ES-I3 (cell line): Measurements from ENCODE around the gene LRRC31.

ENCODE experiments used
- H3K36me3 ChIP-seq: 2 replicates; pipeline ENCODE4 v1.6.1; 2013; ENCODE audit warnings: mild to moderate bottlenecking, low read length, control low read depth, moderate library complexity; ENCODE audit not compliant: insufficient read depth
- H3K4me1 ChIP-seq: 2 replicates; pipeline ENCODE4 v1.6.1; 2013; ENCODE audit warnings: mild to moderate bottlenecking, control low read depth, low read length; ENCODE audit not compliant: insufficient read depth
- H3K9ac ChIP-seq: 2 replicates; pipeline ENCODE4 v1.6.1; 2013; ENCODE audit warnings: low read depth, mild to moderate bottlenecking, low read length, moderate library complexity
- H3K9me3 ChIP-seq: 2 replicates; pipeline ENCODE4 v1.6.1; 2013; ENCODE audit warnings: mild to moderate bottlenecking, low read length, moderate library complexity; ENCODE audit not compliant: control insufficient read depth, insufficient read depth

The LRRC31 gene

DNA sequence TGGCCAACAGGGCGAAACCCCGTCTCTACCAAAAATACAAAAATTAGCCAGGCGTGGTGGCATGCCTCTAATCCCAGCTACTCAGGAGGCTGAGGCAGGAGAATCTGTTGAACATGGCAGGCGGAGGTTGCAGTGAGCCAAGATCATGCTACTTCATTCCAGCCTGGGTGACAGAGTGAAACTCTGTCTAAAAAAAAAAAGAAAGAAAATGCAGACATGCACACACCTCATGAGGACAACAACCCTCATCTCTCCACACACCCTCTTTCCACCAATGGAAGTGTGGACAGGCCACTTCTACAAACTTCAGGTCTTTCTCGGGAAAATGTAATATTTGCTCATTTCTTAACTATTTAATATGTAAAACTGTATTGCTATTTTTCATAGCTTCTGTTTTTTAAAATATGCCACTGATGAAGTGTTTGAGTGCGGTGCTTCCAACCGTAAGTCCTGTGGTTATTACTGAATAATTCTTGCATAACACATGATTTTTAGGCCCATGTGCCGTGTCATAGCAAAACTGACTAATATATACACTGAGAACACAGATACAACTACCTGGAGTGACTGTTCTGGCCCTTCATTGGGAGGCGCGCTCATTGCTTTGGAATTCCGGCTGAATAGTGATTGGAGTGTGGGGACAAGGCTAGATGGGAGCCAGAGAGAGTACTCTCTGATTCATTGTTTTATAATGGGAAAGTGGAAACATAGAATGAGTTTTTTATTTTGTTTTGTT lies 23.1 kb downstream of the LRRC31 start:
- Histone ChIP-seq H3K9me3 (peaks cover 4% of the 10 kb centered on the region; the same call in 1 of the 2 replicates), H3K36me3 (no peaks in the 10 kb centered on the region), H3K9ac (no peak overlapping the region), H3K4me1 (peaks cover 10% of the 10 kb centered on the region; the same call in 1 of the 2 replicates)

DNA sequence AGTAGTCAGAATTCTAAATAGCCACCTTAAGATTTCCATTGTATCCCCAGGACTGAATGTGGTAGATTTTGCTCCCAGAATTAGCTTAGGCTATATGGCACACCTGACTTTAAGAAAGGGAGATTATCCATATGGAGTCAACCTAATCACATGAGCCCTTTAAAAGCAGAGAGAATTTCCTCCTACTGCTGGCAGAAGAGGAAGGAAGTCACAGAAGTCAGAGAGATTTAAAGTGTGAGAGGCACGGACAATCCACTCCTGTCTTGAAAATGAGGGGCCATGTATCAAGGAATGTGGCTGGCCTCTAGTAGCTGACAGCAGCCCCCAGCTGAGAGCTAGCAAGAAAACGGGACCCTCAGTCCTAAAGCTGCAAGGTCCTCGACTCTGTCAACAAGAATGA lies 26.8 kb downstream of the LRRC31 start:
- H3K36me3 ChIP-seq = no peaks in the 10 kb centered on the region
- peaks cover 10% of the 10 kb centered on the region for H3K4me1 ChIP-seq
- peaks cover 4% of the 10 kb centered on the region; the same call in 1 of the 2 replicates for H3K9me3 ChIP-seq
- no peak overlapping the region for H3K9ac ChIP-seq

- Histone ChIP-seq H3K9ac (no peak overlapping the region), H3K9me3 (peaks cover 4% of the 10 kb centered on the region; the same call in 1 of the 2 replicates), H3K4me1 (peaks cover 9% of the 10 kb centered on the region), H3K36me3 (no peaks in the 10 kb centered on the region)
These were observed 28.6 kb downstream of the LRRC31 start for GRCh38 chr3:169841171-169841570.

DNA sequence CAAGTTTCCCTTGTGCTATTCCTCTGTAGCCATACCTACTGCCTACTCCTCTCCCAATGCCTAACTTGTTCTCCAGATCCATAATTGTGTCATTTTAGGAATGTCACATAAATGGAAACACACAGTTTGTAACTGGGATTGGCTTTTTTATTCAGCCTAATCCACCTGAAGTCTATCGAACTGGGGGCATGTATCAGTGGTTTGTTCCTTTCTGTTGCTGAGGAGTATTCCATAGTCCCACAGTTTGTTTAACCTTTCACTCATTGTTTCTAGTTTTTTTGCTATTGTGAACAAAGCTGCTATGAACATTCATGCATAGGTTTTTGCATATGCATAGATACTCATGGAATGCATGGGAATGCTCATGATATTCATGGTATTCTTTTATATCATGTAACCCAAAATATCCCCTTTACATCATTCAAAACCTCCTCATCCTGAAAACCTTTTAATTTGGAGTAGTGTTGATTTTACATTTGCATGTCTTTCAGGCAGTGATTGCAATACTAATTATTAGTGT lies 31.2 kb downstream of the LRRC31 start:
- H3K9me3 ChIP-seq = peaks cover 4% of the 10 kb centered on the region; the same call in 1 of the 2 replicates
- no peak overlapping the region for H3K9ac ChIP-seq
- peaks cover 10% of the 10 kb centered on the region for H3K4me1 ChIP-seq
- H3K36me3 ChIP-seq = no peaks in the 10 kb centered on the region

- H3K9ac ChIP-seq = no peak overlapping the region
- H3K36me3 ChIP-seq = no peaks in the 10 kb centered on the region
- H3K4me1 ChIP-seq = peaks cover 10% of the 10 kb centered on the region
- no peaks in the 10 kb centered on the region for H3K9me3 ChIP-seq
These were observed 32.8 kb downstream of the LRRC31 start for GRCh38 chr3:169836942-169837275.

- Histone ChIP-seq H3K36me3 (no peaks in the 10 kb centered on the region), H3K9ac (no peak overlapping the region), H3K4me1 (peaks cover 10% of the 10 kb centered on the region), H3K9me3 (no peaks in the 10 kb centered on the region)
These were observed 33.4 kb downstream of the LRRC31 start for GRCh38 chr3:169836078-169836941.

DNA sequence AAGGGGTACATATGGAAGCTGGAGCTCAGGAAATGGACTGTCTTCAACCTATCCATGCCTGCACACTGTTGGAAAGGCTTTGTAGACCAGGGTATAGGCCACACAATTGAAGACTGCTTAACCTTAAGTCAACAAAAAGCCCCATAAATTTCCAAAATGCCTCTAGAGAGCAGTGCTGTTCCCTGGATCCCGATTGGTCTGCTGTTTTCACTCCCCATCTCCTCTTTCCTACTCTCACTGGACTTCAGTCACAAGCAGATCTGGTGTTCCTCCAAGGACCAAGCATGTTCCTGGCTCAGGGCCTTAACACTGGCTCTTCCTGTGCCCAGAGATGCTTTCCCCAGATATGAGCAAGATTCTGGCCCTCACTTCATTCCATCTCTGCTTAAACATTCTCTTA lies 34.2 kb downstream of the LRRC31 start:
- Histone ChIP-seq H3K9me3 (no peaks in the 10 kb centered on the region), H3K36me3 (no peaks in the 10 kb centered on the region), H3K9ac (no peak overlapping the region), H3K4me1 (peaks cover 10% of the 10 kb centered on the region)

DNA sequence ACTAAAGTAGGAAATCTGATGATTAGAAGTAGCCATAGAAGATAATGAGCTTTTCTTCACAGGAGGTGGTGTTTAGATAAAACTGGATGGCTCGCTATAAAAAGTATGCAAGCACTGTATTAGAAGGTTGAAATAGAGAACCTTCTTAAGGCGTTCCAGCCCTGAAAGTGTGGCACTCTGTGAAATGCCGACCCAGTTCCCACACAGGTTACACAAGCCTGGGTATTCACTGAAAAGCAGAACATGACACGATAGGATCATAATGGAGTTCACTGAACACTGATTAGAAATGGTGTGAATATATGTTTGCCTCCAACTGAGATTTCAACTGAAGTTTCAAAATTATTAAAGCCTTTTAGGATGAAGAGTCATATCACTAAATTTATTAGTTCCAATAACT lies 42.0 kb downstream of the LRRC31 start:
- Histone ChIP-seq H3K36me3 (no peaks in the 10 kb centered on the region), H3K9ac (no peak overlapping the region), H3K9me3 (no peaks in the 10 kb centered on the region), H3K4me1 (no peaks in the 10 kb centered on the region)

DNA sequence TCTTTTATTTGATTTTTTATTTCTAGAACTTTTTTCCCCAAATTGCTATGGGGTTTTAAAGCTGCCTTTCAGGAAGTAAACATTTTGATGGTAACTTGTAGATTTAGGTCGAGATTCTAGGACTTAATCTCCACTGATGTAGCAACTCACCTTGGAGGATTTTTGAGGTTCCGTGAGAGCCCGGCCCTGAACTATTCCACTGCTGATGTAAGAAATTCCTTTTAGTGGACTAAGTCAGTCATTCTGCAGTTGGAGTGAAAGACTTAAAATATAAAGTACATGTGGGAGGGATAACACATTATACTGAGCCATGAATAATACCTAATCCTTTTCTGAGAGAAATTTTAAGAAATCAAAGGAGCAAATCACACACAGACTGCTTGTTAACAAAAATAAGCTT lies 44.4 kb downstream of the LRRC31 start:
- no peak overlapping the region for H3K9ac ChIP-seq

DNA sequence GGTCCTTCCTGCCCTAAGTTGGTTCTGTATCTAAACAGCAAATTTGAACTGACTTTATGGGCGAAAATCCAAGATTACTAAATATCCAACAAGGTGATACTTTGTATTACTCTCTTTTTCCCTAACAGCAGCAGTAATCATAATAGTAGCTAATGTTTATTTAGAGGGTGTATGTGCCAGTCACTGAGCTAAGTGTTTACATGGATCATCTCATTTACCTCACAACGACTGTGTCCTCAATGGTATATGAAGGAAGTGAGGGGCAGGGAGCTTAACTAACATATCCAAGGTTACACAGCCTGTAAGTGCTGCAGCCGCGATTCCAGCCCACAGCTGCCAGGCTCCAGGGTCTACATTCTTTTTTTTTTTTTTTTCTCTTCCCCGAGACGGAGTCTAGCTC lies 46.8 kb downstream of the LRRC31 start:
- Histone ChIP-seq H3K4me1 (no peaks in the 10 kb centered on the region), H3K36me3 (no peaks in the 10 kb centered on the region), H3K9ac (no peak overlapping the region), H3K9me3 (no peaks in the 10 kb centered on the region)

More for the DNA sequence above, 44.4 kb downstream of the LRRC31 start:
- no peaks in the 10 kb centered on the region for H3K4me1 ChIP-seq
- no peaks in the 10 kb centered on the region for H3K9me3 ChIP-seq
- no peaks in the 10 kb centered on the region for H3K36me3 ChIP-seq

- H3K9ac ChIP-seq = no peak overlapping the region
- H3K36me3 ChIP-seq = no peaks in the 10 kb centered on the region
- no peaks in the 10 kb centered on the region for H3K9me3 ChIP-seq
- no peaks in the 10 kb centered on the region for H3K4me1 ChIP-seq
These were observed 47.2 kb downstream of the LRRC31 start for GRCh38 chr3:169822540-169822939.

DNA sequence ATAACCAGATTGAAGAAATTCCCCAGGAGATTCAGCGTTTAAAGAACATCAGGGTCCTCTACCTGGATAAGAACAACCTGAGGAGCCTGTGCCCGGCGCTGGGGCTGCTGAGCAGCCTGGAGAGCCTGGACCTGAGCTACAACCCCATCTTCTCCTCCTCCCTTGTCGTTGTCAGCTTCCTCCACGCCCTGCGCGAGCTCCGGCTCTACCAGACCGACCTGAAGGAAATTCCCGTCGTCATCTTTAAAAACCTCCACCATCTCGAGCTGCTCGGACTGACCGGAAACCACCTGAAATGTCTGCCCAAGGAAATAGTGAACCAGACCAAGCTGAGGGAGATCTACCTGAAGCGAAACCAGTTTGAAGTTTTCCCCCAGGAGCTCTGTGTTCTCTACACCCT lies 47.6 kb downstream of the LRRC31 start:
- Histone ChIP-seq H3K9me3 (no peaks in the 10 kb centered on the region), H3K36me3 (no peaks in the 10 kb centered on the region), H3K9ac (no peak overlapping the region), H3K4me1 (no peaks in the 10 kb centered on the region)

DNA sequence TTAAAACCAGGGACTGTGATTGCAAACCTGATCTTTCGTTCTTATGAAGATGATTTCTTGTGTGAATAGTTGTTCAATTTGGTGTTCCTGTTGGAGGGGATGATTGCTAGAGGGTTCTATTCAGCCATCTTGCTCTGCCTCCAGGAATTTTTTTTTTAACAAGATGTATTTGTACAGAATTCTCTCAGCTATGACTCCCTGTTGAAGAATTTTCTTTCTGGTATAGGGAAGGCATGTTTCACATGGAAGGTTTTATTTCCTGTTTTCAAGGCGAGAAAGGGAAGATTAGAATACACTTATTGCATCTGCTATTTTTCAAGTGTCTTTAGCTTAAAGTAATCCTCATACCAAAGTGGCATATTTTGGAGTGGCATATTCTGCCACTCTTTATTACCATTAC lies 51.4 kb downstream of the LRRC31 start:
- no peak overlapping the region for H3K9ac ChIP-seq
- H3K4me1 ChIP-seq = peaks cover under 1% of the 10 kb centered on the region
- H3K36me3 ChIP-seq = no peaks in the 10 kb centered on the region
- H3K9me3 ChIP-seq = no peaks in the 10 kb centered on the region; the same call in 1 of the 2 replicates

- H3K9ac ChIP-seq = no peak overlapping the region
- H3K4me1 ChIP-seq = peaks cover 4% of the 10 kb centered on the region
- H3K36me3 ChIP-seq = no peaks in the 10 kb centered on the region
- no peaks in the 10 kb centered on the region; the same call in 1 of the 2 replicates for H3K9me3 ChIP-seq
These were observed 54.1 kb downstream of the LRRC31 start for GRCh38 chr3:169815590-169816150.
